GM12878 (cell line): ENCODE data around the gene OR2H1. TPM values are rescaled to one million over a fixed set of nuclear protein-coding genes. Genes with fewer than 3 reads are reported as not detected.
A peak's percentile ranks its signal among the peaks of the same experiment; 100 is the strongest.

Experiments used
- ATAC-seq: fragments of 200-7000 bp; cut with Tn5 transposase; 3 replicates; pipeline ENCODE4 v1.9.1; 2020; ENCODE audit warnings: mild to moderate bottlenecking, moderate library complexity
- BruUV-seq: library from RNA; stranded (reverse); fragments of 400-500 nt; replicated peaks from 2 replicates; lab custom pipeline; 2021; lab: Mats Ljungman, UMichigan
- CTCF ChIA-PET: fragments of 300-600 bp; sonication (Branson Sonifier 250); formaldehyde crosslinking; extraction: SDS; loops from one replicate; lab custom pipeline; 2021; ENCODE audit warnings: inconsistent platforms; lab: Yijun Ruan, JAX
- POLR2A ChIA-PET: fragments of 350-600 bp; formaldehyde crosslinking; extraction: SDS; loops from one replicate; lab custom pipeline; 2021; ENCODE audit warnings: inconsistent platforms; lab: Charles Lee
- RAD21 ChIA-PET: fragments of 300-600 bp; sonication (Branson Sonifier 250); formaldehyde crosslinking; loops from one replicate; lab custom pipeline; 2023; ENCODE audit warnings: antibody characterized with exemption; ENCODE audit not compliant: unreplicated experiment; lab: Charles Lee
- SMC1A ChIA-PET: fragments of 300-600 bp; sonication (Branson Sonifier 250); formaldehyde crosslinking; loops from one replicate; lab custom pipeline; 2023; ENCODE audit not compliant: unreplicated experiment, uncharacterized antibody; lab: Charles Lee
- DNase-seq: peaks from one replicate; pipeline ENCODE4 v3.0.0-alpha.2; 2011; ENCODE audit warnings: low read depth, low spot score
- FAIRE-seq: peaks from 3 replicates; lab custom pipeline; 2011; peaks lifted over from hg19 to GRCh38; lab: Jason Lieb, UNC
- H2AFZ ChIP-seq: 2 replicates; pipeline ENCODE4 v1.6.0; 2011; ENCODE audit warnings: low read depth, low read length, control low read depth; ENCODE audit not compliant: control insufficient read depth
- H3K27ac ChIP-seq: 2 replicates; pipeline ENCODE4 v1.5.1; 2011; ENCODE audit warnings: control low read depth; ENCODE audit not compliant: control insufficient read depth, insufficient read depth
- H3K27me3 ChIP-seq, 2 experiments: replicated peaks in 1 of 2; 2 replicates each; pipeline versions ENCODE4 v1.6.0 to v1.6.1; 2011; ENCODE audit warnings: low read length in 1 of 2; ENCODE audit not compliant: control insufficient read depth in 2 of 2, insufficient read depth in 2 of 2
- H3K36me3 ChIP-seq, 2 experiments: 2 replicates each; pipeline ENCODE4 v1.5.1; 2011; ENCODE audit warnings: low read length in 1 of 2; ENCODE audit not compliant: control insufficient read depth in 2 of 2, insufficient read depth in 2 of 2
- H3K4me1 ChIP-seq: 2 replicates; pipeline ENCODE4 v1.6.1; 2011; ENCODE audit warnings: mild to moderate bottlenecking, low read length, moderate library complexity, mixed read lengths; ENCODE audit not compliant: control insufficient read depth, insufficient read depth
- H3K4me2 ChIP-seq: 2 replicates; pipeline ENCODE4 v1.6.0; 2011; ENCODE audit warnings: control low read depth; ENCODE audit not compliant: control insufficient read depth, insufficient read depth
- H3K4me3 ChIP-seq: fragments of 200-600 bp; sonication (generic); 2 replicates; pipeline ENCODE4 v1.5.1; 2016
- H3K79me2 ChIP-seq: 2 replicates; pipeline ENCODE4 v1.6.0; 2011; ENCODE audit warnings: low read length; ENCODE audit not compliant: control insufficient read depth, insufficient read depth
- H3K9ac ChIP-seq: 2 replicates; pipeline ENCODE4 v1.8.0; 2011; ENCODE audit warnings: low read length, control low read depth, mixed read lengths; ENCODE audit not compliant: control insufficient read depth, insufficient read depth
- H3K9me3 ChIP-seq: replicated peaks from 3 replicates; pipeline ENCODE4 v1.5.1; 2011; ENCODE audit warnings: mild to moderate bottlenecking, low read length; ENCODE audit not compliant: control insufficient read depth, insufficient read depth
- H4K20me1 ChIP-seq: 2 replicates; pipeline ENCODE4 v1.6.0; 2011; ENCODE audit not compliant: control insufficient read depth, insufficient read depth
- BCL11A ChIP-seq: IDR thresholded peaks from 2 replicates; pipeline ENCODE4 v1.6.1; 2011; ENCODE audit warnings: low read depth, low read length
- BCLAF1 ChIP-seq: fragments of 450-650 bp; IDR thresholded peaks from 2 replicates; pipeline ENCODE4 v1.6.1; 2017; ENCODE audit warnings: antibody characterized with exemption, mild to moderate bottlenecking, moderate library complexity
- BHLHE40 ChIP-seq, 2 experiments: fragments of 450-650 bp in 1 of 2; IDR thresholded peaks; 2 replicates each; pipeline ENCODE4 v1.6.1; 2011 to 2017; ENCODE audit warnings: low read depth in 2 of 2, borderline replicate concordance in 1 of 2, improper control_type of control experiment in 1 of 2, low read length in 1 of 2, mild to moderate bottlenecking in 1 of 2
- BMI1 ChIP-seq: fragments of 450-650 bp; IDR thresholded peaks from 2 replicates; pipeline ENCODE4 v1.6.1; 2016; ENCODE audit warnings: mild to moderate bottlenecking, moderate library complexity, borderline replicate concordance
- FOS ChIP-seq: IDR thresholded peaks from 3 replicates; pipeline ENCODE4 v1.6.1; 2011; ENCODE audit warnings: borderline replicate concordance; ENCODE audit not compliant: insufficient read length; ENCODE audit errors: extremely low read depth
- FOXK2 ChIP-seq: fragments of 450-650 bp; IDR thresholded peaks from 2 replicates; pipeline ENCODE4 v1.6.1; 2017; ENCODE audit warnings: mild to moderate bottlenecking, moderate library complexity
- IRF5 ChIP-seq: fragments of 450-650 bp; IDR thresholded peaks from 2 replicates; pipeline ENCODE4 v1.6.1; 2017; ENCODE audit warnings: borderline replicate concordance
- SIX5 ChIP-seq: IDR thresholded peaks from 2 replicates; pipeline ENCODE4 v1.6.1; 2011; ENCODE audit warnings: mild to moderate bottlenecking, low read depth, low read length, moderate library complexity; ENCODE audit not compliant: severe bottlenecking
- SP1 ChIP-seq: IDR thresholded peaks from one replicate; pipeline ENCODE4 v1.6.1; 2011; ENCODE audit warnings: low read depth, low read length
- SREBF2 ChIP-seq: IDR thresholded peaks from 2 replicates; pipeline ENCODE4 v1.6.1; 2012; ENCODE audit warnings: mild to moderate bottlenecking, low read length
- SUZ12 ChIP-seq: fragments of 200-600 bp; sonication (generic); IDR thresholded peaks from one replicate; pipeline ENCODE4 v1.6.1; 2018; ENCODE audit warnings: antibody characterized with exemption, mild to moderate bottlenecking; ENCODE audit not compliant: unreplicated experiment
- YBX1 ChIP-seq: fragments of 450-650 bp; IDR thresholded peaks from 2 replicates; pipeline ENCODE4 v1.6.1; 2016; ENCODE audit warnings: antibody characterized with exemption
- ZNF207 ChIP-seq: fragments of 450-650 bp; IDR thresholded peaks from 2 replicates; pipeline ENCODE4 v1.6.1; 2014; ENCODE audit warnings: antibody characterized with exemption, mild to moderate bottlenecking, borderline replicate concordance
- WGBS: methylation state at CpG from one replicate; pipeline ENCODE4 v1.1.6; 2016; ENCODE audit warnings: low lambda C conversion rate; ENCODE audit not compliant: insufficient replicate concordance, insufficient coverage; ENCODE audit errors: missing lambda C conversion rate; 5-methylcytosine and 5-hydroxymethylcytosine counted together
- in situ Hi-C: fragments of 300-500 bp; cut with MboI; formaldehyde crosslinking; loops from 9 replicates; pipeline ENCODE4 v1.14.3; 2018; ENCODE audit warnings: mixed read lengths
- intact Hi-C: fragments of 100-400 bp; cut with micrococcal nuclease; formaldehyde crosslinking; loops from one replicate; pipeline ENCODE4 v1.14.2; 2022; ENCODE audit not compliant: unreplicated experiment
- polyA plus RNA-seq, 11 experiments: library from polyadenylated mRNA; depleted of rRNA in 4 of 11; unstranded in 6 of 11; stranded (reverse) in 5 of 11; fragments of >200 nt; fragmentation: Nextera tagmentation in 4 of 11; fragmentation: Illumina TruSeq in 1 of 11; extraction: Ambion mirVana in 4 of 11; extraction: Trizol in 1 of 11; gene quantifications; 1 replicate in 1 of 11; 2 replicates in 10 of 11; pipeline versions ENCODE4 v1.2.1 to v1.2.3, GENCODE V29; 2011 to 2016; ENCODE audit warnings: inconsistent platforms in 2 of 11, missing spikeins in 2 of 11, low read depth in 1 of 11
- total RNA-seq, 4 experiments: library from RNA; depleted of rRNA in 3 of 4; stranded (reverse); fragments of >200 nt in 3 of 4; fragmentation: Illumina TruSeq in 1 of 4; extraction: Trizol in 1 of 4; gene quantifications; 2 replicates each; pipeline versions ENCODE4 v1.2.1 to v1.2.3, GENCODE V29; 2013 to 2021

The OR2H1 gene
- total and polyA plus RNA-seq, 10 of the 15 experiments (the other 5 are each of a cell fraction or from before 2014, with no cell fraction given), result not detected

- FAIRE-seq, result no peak
- ChIA-PET SMC1A (no interaction called here), POLR2A (no interaction called here)
- no peak overlapping the region for H3K27ac ChIP-seq
- no peak for DNase-seq
- in situ Hi-C loops, result no loop called here
- peaks cover 0 to 4% of the 10 kb centered on the region in 2 experiments; a peak in 1 of 4 replicates for H3K27me3 ChIP-seq
- no peak for TF ChIP-seq FOS
- TF ChIP-seq BCL11A, result no peak
- TF ChIP-seq BHLHE40 (IDR thresholded peaks at IDR 0.05; ENCODE audit: borderline replicate concordance in 1 of 2, low read depth in 2 of 2, low read length in 1 of 2), result 0 out of 4 replicates have a peak, but pooled peaks of 1 of the 2 experiments have one; percentile 15
- TF ChIP-seq SIX5, result no peak
- TF ChIP-seq, all 136 proteins: peak for 1
- ChIA-PET CTCF (interaction anchor here (1.0 to 1.5 kb wide), 2 partner anchors 59 to 144 kb away, joined by 3 to 4 read pairs; no protein-coding TSS in a partner anchor), RAD21 (interaction anchor here (1.2 kb wide), 1 partner anchor 133 kb away, joined by 3 read pairs; no protein-coding TSS in a partner anchor)
- intact Hi-C loops, result no loop called here
- H3K4me1 ChIP-seq, result peaks cover 9% of the 10 kb centered on the region
- no peaks in the 10 kb centered on the region for H3K36me3 ChIP-seq
- ATAC-seq, result peak; percentile 33; the same call in 2 of the 3 replicates
- no peak overlapping the region for H3K4me2 ChIP-seq
- H2AFZ ChIP-seq, result no peak overlapping the region
- 71% methylated on average over 4 of the region's 4 CpGs for WGBS
- H3K9ac ChIP-seq, result no peak overlapping the region
- BruUV-seq, result no TSS peak
- H3K79me2 ChIP-seq, result no peaks in the 10 kb centered on the region
- no peaks in the 10 kb centered on the region for H3K9me3 ChIP-seq
- no peaks in the 10 kb centered on the region for H4K20me1 ChIP-seq
- H3K4me3 ChIP-seq, result no peak overlapping the region
These were observed 53.2 kb downstream of the OR2H1 start for GRCh38 chr6:29510202-29510601.

GRCh38 chr6:29510746-29511300 lies 53.9 kb downstream of the OR2H1 start:
- Histone ChIP-seq H3K9ac (no peak overlapping the region), H3K27ac (no peak overlapping the region), H4K20me1 (no peaks in the 10 kb centered on the region), H3K9me3 (no peaks in the 10 kb centered on the region), H3K27me3 (peaks cover 0 to 4% of the 10 kb centered on the region in 2 experiments; a peak in 1 of 4 replicates), H3K36me3 (no peaks in the 10 kb centered on the region), H3K4me1 (peaks cover 9% of the 10 kb centered on the region), H2AFZ (no peak overlapping the region), H3K4me3 (no peak overlapping the region), H3K79me2 (no peaks in the 10 kb centered on the region), H3K4me2 (no peak overlapping the region)
- no TSS peak for BruUV-seq
- RAD21 ChIA-PET, result interaction anchor here (1.2 kb wide), 1 partner anchor 134 kb away, joined by 3 read pairs; no protein-coding TSS in a partner anchor
- intact Hi-C loops (no loop called here), in situ Hi-C loops (no loop called here)
- CTCF ChIA-PET, result interaction anchor here (1.0 kb wide), 1 partner anchor 60 kb away, joined by 3 read pairs; no protein-coding TSS in a partner anchor
- POLR2A ChIA-PET, result no interaction called here
- ATAC-seq (0 out of 3 replicates have a peak, but pooled peaks have one; percentile 24), FAIRE-seq (no peak), DNase-seq (no peak)
- SMC1A ChIA-PET, result no interaction called here
- WGBS, result 43% methylated on average over 2 of the region's 2 CpGs
- TF ChIP-seq FOXK2, result no peak
- TF ChIP-seq BMI1, result no peak
- no peak for TF ChIP-seq BCLAF1
- no peak for TF ChIP-seq ZNF207
- no peak for TF ChIP-seq YBX1
- TF ChIP-seq SUZ12, result no peak
- TF ChIP-seq IRF5, result no peak
- no peak for TF ChIP-seq SREBF2
- no peak for TF ChIP-seq SP1
